Central memory CD8-positive, alpha-beta T cell (primary cell): ENCODE measurements around the gene P2RY10.

ENCODE experiments used
- ATAC-seq: fragments of 150-1000 bp; cut with Tn5 transposase; replicated peaks from 2 replicates; pipeline ENCODE4 v1.10.0; 2022; ENCODE audit warnings: mild to moderate bottlenecking, moderate FRiP score, moderate number of reproducible peaks; ENCODE audit not compliant: poor library complexity, severe bottlenecking; ENCODE audit errors: extremely low read depth
- DNase-seq, 2 donors: peaks; one replicate each; pipeline ENCODE4 v3.0.0; 2021; ENCODE audit warnings: low spot score in 2 of 2
- H3K27ac Mint-ChIP-seq: one replicate; pipeline ENCODE4 v1.8.0; 2022; ENCODE audit warnings: low read depth, mild to moderate bottlenecking, moderate library complexity, mixed read lengths
- H3K27me3 Mint-ChIP-seq: one replicate; pipeline ENCODE4 v1.8.0; 2022; ENCODE audit warnings: mixed read lengths
- H3K36me3 Mint-ChIP-seq: one replicate; pipeline ENCODE4 v1.8.0; 2022; ENCODE audit warnings: mild to moderate bottlenecking, moderate library complexity, mixed read lengths; ENCODE audit not compliant: insufficient read depth
- H3K4me1 Mint-ChIP-seq: one replicate; pipeline ENCODE4 v1.8.0; 2022; ENCODE audit warnings: mixed read lengths
- H3K4me3 Mint-ChIP-seq: one replicate; pipeline ENCODE4 v1.8.0; 2022; ENCODE audit warnings: mild to moderate bottlenecking, moderate library complexity, mixed read lengths
- H3K9me3 Mint-ChIP-seq: one replicate; pipeline ENCODE4 v1.8.0; 2022; ENCODE audit warnings: mixed read lengths

P2RY10 gene

DNA sequence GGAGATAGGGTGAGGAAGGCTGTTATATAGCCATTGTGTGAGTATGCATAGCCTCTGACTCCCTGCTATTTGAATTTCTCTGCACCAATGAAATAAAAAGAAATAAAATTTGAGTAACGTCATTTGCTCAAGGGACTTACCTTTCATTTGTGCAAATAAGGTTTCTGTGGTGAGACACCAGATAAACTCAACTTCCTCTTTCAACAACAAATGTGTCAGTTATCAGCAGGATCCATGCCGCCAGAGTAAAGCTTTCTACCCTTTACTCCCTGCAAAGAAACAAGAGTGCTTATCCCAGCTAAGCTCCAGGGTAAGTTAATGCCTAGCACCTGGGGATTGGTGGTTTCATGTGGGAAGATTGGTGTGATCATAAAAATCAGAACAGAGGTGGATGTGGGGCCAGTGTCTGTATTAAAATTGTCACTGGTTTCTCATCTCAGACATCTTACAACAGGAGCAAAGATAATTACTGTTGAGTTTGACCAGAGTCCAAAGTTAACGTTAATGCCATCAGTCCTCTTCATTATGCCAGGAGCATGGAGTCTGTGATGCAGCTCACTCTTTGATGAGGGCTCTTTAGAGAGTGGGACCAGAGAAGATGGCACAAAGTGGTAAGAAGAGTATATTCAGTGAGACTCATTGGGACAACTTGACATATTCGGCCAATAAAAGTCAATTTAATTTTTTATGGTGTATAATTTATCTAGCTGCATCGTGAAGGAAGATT is at the start of gene P2RY10:
P2RY10 (plus strand) TSS at position 206 of the 727 bp plus-strand sequence. CDS start 15,130 bp downstream, outside the sequence.
- DNase-seq (peak; percentile 18 to 39), ATAC-seq (peak; percentile 89)
- Mint-ChIP-seq H3K27me3 (no peaks in the 10 kb centered on the region), H3K36me3 (peaks cover 16% of the 10 kb centered on the region), H3K9me3 (no peaks in the 10 kb centered on the region), H3K27ac (peak within 1 kb of the TSS; percentile 96), H3K4me1 (peaks cover 41% of the 10 kb centered on the region), H3K4me3 (peak within 1 kb of the TSS; percentile 95)

DNA sequence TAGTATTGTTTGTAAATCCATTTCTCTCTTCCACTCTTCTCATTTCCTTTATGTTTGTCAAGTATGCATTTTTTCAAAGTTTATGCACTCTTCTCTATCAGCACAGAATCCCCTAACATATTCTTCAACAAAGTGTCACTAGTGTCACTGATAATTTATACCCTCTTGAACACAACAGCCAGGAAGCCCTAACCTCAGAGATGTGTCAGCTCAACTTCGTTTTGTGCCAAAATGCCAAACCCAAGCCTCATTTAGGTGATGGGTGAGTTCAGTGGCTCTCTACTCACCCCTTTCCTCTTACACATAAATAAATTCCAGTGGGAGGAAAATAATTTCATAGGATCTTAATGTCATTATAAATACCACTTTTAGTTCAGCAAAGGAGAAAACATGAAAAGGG is 22.4 kb upstream of the P2RY10 start:
- no peaks in the 10 kb centered on the region for H3K9me3 Mint-ChIP-seq
- DNase-seq (no peak), ATAC-seq (no peak)
- H3K36me3 Mint-ChIP-seq = no peaks in the 10 kb centered on the region
- no peak overlapping the region for H3K27ac Mint-ChIP-seq
- no peaks in the 10 kb centered on the region for H3K27me3 Mint-ChIP-seq
- peaks cover 11% of the 10 kb centered on the region for H3K4me1 Mint-ChIP-seq
- H3K4me3 Mint-ChIP-seq = no peak overlapping the region

GRCh38 chrX:78923198-78924015 is 21.8 kb upstream of the P2RY10 start:
- no peak for DNase-seq
- H3K36me3 Mint-ChIP-seq = no peaks in the 10 kb centered on the region
- peaks cover 11% of the 10 kb centered on the region for H3K4me1 Mint-ChIP-seq
- no peak overlapping the region for H3K4me3 Mint-ChIP-seq
- no peak for ATAC-seq
- H3K9me3 Mint-ChIP-seq = no peaks in the 10 kb centered on the region
- H3K27ac Mint-ChIP-seq = peak overlapping the region; percentile 69
- H3K27me3 Mint-ChIP-seq = no peaks in the 10 kb centered on the region

DNA sequence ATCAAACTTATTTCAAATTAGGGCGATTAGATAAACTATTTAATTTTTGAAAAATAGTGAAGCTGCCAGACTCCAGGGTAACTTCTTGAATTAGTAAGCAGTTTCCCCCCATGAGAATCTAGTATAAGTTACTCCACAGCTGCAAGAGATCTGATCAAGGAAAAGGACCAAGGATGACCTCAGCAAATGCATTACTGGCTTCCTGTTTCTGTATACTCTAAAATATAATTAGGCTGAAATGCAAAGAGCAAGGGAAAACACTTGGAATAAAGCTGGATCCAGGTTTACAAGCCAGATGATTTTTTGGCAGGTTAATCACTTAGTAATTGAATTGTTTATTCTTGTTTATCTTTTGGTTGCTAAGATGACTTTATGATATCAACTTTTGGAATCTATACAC is 13.4 kb upstream of the P2RY10 start:
- no peaks in the 10 kb centered on the region for H3K9me3 Mint-ChIP-seq
- H3K4me1 Mint-ChIP-seq = no peaks in the 10 kb centered on the region
- ATAC-seq = no peak
- H3K36me3 Mint-ChIP-seq = no peaks in the 10 kb centered on the region
- no peak overlapping the region for H3K4me3 Mint-ChIP-seq
- H3K27me3 Mint-ChIP-seq = no peaks in the 10 kb centered on the region
- no peak for DNase-seq
- H3K27ac Mint-ChIP-seq = no peak overlapping the region

GRCh38 chrX:78934866-78935265 is 10.3 kb upstream of the P2RY10 start:
- DNase-seq = no peak
- no peak overlapping the region for H3K4me3 Mint-ChIP-seq
- H3K27ac Mint-ChIP-seq = no peak overlapping the region
- no peak for ATAC-seq
- H3K4me1 Mint-ChIP-seq = no peaks in the 10 kb centered on the region
- no peaks in the 10 kb centered on the region for H3K36me3 Mint-ChIP-seq
- no peaks in the 10 kb centered on the region for H3K27me3 Mint-ChIP-seq
- H3K9me3 Mint-ChIP-seq = no peaks in the 10 kb centered on the region

DNA sequence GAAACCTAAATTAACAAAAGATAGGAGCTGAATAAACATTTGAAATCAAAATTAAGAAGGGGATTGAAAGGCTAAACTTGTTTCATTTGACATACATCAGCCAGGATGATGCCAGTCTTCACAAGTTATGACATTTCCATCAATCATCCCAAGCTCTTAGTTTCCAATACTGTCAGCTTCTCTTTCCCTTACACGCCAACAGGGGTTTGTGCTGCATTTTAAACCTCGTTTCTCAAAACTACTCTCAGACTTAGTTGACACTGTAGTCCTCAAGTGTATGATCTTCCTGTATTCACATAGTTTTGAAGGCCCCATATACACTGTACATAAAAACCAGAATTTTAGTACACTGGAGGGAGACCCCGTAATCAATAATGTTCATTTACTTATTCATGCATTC is 840 bp upstream of the P2RY10 start:
- peak overlapping the region; percentile 96 for H3K27ac Mint-ChIP-seq
- no peak for ATAC-seq
- H3K9me3 Mint-ChIP-seq = no peaks in the 10 kb centered on the region
- peak overlapping the region; percentile 95 for H3K4me3 Mint-ChIP-seq
- H3K27me3 Mint-ChIP-seq = no peaks in the 10 kb centered on the region
- no peak for DNase-seq
- peaks cover 13% of the 10 kb centered on the region for H3K36me3 Mint-ChIP-seq
- H3K4me1 Mint-ChIP-seq = peaks cover 32% of the 10 kb centered on the region

- ATAC-seq = no peak
- Mint-ChIP-seq H3K4me1 (peaks cover 45% of the 10 kb centered on the region), H3K4me3 (peak overlapping the region; percentile 95), H3K27ac (peak overlapping the region; percentile 96), H3K36me3 (peaks cover 17% of the 10 kb centered on the region), H3K9me3 (no peaks in the 10 kb centered on the region), H3K27me3 (no peaks in the 10 kb centered on the region)
- DNase-seq = no peak
Measured at GRCh38 chrX:78946178-78946931, 1.2 kb downstream of the P2RY10 start.

DNA sequence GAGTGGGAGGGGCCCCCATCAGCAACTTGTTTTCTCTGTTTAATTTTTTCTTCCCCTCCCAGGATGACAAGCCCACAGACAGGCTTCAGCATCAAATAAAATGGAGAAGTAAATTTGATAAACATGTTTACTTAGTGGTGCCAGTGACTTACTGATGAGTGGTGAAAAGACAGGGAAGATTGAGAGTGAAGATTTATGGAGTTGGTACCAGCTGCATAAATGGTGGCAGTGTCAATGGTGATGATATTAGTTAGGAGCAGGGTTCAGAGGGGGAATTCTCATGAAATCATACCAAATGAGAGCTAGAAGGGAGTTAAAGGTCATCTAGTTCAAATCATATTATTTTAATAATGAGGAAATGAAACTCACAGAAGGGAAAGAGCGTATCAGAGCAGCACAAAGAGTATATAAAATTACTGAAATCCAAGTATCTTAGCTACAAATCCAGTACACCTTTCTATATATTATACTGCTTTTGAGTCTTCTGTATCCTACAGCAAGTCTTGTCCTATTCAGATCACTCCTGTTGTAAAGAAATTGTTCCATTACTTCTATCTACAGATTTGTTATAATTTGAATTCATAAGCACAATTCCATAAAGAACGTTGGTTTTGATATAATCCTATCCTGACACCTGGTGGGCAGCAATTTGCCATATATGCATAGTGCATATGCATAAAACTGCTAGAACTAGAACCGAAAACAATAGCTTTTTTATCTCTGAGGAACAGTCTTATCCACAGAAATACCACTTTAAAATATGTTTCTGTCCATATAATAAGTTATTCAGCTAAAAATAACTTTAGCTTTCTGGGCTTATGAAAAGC is 5.0 kb downstream of the P2RY10 start:
- ATAC-seq = no peak
- no peak for DNase-seq
- H3K36me3 Mint-ChIP-seq = peaks cover 34% of the 10 kb centered on the region

DNA sequence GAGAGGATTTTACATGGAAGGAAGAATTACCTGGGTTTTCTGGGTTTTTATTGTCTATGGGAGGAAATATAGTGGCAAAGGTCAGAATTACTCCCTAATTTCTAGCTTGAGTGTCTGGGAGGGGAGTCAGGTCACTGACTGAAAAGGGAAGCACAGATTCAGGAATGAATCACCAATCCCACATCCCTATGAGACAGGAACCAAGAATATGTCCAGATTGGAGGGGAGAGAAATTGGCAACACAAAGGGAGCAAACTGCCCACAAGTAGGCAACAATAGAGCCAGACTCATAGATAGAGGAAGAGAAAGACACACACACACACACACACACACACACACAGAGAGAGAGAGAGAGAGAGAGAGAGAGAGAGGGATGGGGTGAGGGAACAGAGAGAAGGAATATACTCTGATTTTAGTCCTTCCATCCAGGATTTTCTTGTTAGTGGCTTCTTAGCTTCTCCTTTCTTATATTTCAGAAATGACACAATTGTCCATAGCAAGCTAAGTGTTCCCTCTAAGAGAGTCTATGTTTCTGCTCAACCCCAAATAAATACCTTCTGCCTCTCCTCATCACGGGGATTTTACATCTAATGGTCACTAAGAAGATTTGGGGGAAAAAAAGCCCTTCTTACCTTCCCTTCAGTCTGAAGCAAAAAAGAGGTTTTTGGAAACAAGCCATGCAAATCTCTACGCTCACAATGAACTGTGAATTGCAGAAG is 12.0 kb downstream of the P2RY10 start:
- Mint-ChIP-seq H3K36me3 (peaks cover 50% of the 10 kb centered on the region), H3K27me3 (no peaks in the 10 kb centered on the region), H3K4me1 (peaks cover 72% of the 10 kb centered on the region), H3K4me3 (peak overlapping the region; percentile 48), H3K27ac (peak overlapping the region; percentile 77), H3K9me3 (no peaks in the 10 kb centered on the region)
- DNase-seq (no peak), ATAC-seq (no peak)

More for the DNA sequence above, 5.0 kb downstream of the P2RY10 start:
- peak overlapping the region; percentile 96 for H3K27ac Mint-ChIP-seq
- H3K4me3 Mint-ChIP-seq = peak overlapping the region; percentile 95
- no peaks in the 10 kb centered on the region for H3K9me3 Mint-ChIP-seq
- no peaks in the 10 kb centered on the region for H3K27me3 Mint-ChIP-seq
- peaks cover 59% of the 10 kb centered on the region for H3K4me1 Mint-ChIP-seq

- DNase-seq (no peak), ATAC-seq (no peak)
- Mint-ChIP-seq H3K27ac (peak overlapping the region; percentile 77), H3K4me1 (peaks cover 69% of the 10 kb centered on the region), H3K27me3 (no peaks in the 10 kb centered on the region), H3K36me3 (peaks cover 45% of the 10 kb centered on the region), H3K9me3 (no peaks in the 10 kb centered on the region), H3K4me3 (peak overlapping the region; percentile 48)
Measured at GRCh38 chrX:78957768-78958130, 12.6 kb downstream of the P2RY10 start.

DNA sequence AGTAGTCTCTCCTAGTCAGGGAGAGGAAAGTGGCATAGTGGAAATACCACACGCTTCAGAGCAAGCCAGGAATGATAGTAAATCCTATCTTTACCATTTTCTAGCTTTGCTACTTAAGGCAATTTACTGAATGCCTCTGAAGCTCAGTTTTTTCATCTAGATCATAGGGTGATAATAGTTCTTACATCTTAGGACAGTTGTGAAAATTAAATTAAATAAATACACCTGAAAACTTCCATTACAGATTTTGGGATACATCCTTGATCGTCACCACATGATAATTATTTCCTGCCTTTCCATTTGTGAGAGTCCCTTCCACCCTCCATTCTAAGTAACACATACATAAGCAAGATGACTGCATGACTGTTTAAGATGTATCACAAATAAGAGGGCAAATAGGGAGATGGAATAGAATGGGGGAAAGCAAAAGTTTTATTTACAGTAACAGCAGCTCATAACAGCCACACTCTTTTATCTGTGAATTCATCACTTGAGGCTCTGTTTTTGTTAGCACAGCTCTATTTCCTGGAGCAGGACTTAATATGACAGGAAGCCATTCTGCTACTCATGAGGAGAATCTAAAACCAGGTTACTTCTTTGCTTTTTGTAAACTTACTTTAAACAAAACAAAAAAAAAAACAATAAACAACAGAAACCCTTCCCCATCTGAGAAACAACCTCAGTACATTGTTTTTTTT is 13.4 kb downstream of the P2RY10 start:
- no peaks in the 10 kb centered on the region for H3K27me3 Mint-ChIP-seq
- H3K4me1 Mint-ChIP-seq = peaks cover 68% of the 10 kb centered on the region
- DNase-seq (no peak), ATAC-seq (peak; percentile 66)
- no peaks in the 10 kb centered on the region for H3K9me3 Mint-ChIP-seq
- peak overlapping the region; percentile 44 for H3K4me3 Mint-ChIP-seq
- H3K27ac Mint-ChIP-seq = peak overlapping the region; percentile 12
- peaks cover 42% of the 10 kb centered on the region for H3K36me3 Mint-ChIP-seq
